ENCODE measurements around the gene SFXN2.
"Not testable (repeated sequence)": the region's sequence is repeated elsewhere in the genome, so short reads cannot be mapped to it uniquely, and the experiment has no call there.

The SFXN2 gene

DNA sequence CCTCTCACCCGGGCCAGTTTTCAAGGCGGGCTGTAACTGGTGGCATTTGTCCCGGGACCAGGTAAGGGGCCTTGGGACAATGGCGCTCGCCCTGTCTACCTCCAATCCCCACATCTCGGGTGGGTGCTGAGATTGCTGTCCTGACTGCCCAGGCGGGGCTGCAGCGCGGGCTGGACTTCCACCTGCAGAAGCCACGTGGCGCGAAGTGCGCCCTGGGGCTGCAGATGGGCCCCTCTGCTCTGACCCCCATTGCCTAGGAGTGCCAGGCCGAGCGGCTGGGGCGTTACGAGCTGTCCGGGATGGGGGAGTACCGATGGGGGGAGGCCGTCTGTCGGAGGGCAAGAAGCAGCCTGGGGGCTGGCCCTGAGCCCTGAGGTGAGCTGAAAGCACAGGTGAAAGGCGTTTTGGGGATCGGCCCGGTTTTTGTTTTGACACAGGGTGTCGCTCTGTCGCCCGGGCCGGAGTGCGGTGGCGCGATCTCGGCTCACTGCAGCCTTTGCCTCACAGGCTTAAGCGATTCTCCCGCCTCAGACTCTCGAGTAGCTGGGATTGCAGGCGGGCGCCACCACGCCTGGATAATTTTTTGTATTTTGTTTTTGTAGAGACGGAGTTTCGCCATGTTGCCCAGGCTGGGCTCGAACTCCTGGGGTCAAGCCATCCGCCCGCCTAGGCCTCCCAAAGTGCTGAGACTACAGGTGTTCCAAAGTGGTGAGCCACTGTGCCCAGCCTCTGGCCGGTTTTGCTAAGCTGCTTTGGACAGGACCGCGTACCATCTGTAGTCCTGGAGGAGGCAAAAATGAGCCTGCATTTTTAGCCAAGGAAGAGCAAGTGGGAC is at the start of gene SFXN2:
TSS of gene SFXN2 (plus strand) at position 16 of the 835 bp plus-strand sequence. CDS start 12,001 bp downstream, outside the sequence.
- DNase-seq = no peak

- no peak for DNase-seq
These were observed 48.4 kb upstream of the SFXN2 start for GRCh38 chr10:102665904-102666509.

DNA sequence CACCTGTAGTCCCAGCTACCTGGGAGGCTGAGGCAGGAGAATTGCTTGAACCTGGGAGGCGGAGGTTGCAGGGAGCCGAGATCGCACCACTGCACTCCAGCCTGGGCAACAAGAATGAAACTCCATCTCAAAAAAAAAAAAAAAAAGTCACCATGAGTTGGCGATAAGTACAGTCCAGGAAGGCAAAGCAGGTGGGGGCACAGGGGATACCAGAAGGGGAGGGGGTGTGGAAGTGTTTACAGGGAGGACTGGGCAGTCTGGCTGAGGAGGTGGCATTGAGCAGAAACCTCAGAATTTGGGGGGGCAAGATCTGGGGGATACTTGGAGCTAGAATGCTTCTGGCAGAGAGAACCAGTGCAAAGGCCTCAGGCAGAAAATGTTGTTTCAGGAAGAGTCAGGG is 47.0 kb upstream of the SFXN2 start:
- not testable (repeated sequence) for DNase-seq

GRCh38 chr10:102668326-102669107 is 45.9 kb upstream of the SFXN2 start:
- DNase-seq = no peak

GRCh38 chr10:102669206-102670064 is 45.0 kb upstream of the SFXN2 start:
- no peak for DNase-seq

DNA sequence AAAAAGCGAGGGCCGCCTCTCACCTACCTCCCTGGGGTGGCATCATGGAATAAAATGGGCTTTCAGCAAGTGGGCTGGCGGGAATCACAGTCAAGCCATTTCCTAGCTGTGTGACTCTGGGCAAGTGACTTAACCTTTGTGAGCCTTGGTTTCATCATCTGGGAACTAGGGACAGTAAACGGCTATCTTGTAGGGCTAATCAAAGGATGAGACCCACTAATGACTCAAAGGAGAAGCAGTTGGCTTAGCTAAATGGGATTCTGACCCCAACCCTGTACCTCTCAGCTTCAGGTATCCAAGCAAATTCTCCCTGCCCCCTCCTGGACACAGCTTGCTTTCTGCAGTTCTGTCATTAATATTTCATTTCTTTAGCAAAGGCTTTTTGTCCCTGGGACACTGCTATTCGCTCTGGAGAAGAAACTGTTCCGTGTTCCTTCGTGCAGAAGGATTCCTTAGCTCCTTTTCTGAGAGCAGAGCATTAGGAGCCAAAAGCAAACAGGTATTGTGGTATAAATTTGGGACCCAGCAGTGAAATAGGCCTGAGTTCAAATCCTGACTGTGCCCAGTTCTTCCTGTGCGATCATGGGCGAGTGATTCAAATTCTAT is 44.3 kb upstream of the SFXN2 start:
- DNase-seq = no peak

- DNase-seq = no peak
These were observed 43.5 kb upstream of the SFXN2 start for GRCh38 chr10:102670871-102671434.

GRCh38 chr10:102673236-102673818 is 41.1 kb upstream of the SFXN2 start:
- no peak for DNase-seq

GRCh38 chr10:102673819-102674511 is 40.5 kb upstream of the SFXN2 start:
- DNase-seq = no peak

GRCh38 chr10:102674566-102674965 is 39.9 kb upstream of the SFXN2 start:
- no peak for DNase-seq

DNA sequence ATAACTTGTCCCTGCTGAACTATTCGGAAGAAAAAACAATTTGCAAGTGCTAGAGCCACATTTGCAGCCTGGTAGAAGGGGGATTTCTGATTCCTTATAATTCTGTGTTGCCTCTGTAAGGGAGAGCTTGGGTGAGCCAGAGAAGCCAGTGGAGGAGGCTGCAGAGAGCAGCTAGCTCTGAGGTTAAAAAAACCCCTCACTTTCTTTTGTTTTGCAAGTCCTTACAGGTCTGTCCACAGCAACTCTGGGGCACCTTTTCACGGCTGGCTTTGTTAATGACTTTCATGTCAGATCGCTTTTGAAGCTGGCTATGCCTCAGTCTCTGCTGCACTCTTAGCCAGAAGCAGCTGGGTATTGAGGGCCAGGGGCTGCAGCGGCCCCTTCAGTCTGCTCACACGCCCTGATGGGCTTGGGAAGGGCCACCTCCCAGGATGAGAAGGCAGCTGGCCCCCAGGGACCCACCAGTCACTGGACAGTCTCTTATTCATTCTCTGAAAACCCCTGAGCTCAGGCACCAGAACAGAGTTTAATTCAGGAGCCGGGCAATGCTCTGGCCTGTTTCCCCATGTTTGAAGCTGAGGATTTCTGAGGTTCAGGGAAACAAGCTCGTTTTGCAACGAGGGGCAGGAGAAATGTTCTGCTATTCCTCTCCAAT is 39.3 kb upstream of the SFXN2 start:
- no peak for DNase-seq

DNA sequence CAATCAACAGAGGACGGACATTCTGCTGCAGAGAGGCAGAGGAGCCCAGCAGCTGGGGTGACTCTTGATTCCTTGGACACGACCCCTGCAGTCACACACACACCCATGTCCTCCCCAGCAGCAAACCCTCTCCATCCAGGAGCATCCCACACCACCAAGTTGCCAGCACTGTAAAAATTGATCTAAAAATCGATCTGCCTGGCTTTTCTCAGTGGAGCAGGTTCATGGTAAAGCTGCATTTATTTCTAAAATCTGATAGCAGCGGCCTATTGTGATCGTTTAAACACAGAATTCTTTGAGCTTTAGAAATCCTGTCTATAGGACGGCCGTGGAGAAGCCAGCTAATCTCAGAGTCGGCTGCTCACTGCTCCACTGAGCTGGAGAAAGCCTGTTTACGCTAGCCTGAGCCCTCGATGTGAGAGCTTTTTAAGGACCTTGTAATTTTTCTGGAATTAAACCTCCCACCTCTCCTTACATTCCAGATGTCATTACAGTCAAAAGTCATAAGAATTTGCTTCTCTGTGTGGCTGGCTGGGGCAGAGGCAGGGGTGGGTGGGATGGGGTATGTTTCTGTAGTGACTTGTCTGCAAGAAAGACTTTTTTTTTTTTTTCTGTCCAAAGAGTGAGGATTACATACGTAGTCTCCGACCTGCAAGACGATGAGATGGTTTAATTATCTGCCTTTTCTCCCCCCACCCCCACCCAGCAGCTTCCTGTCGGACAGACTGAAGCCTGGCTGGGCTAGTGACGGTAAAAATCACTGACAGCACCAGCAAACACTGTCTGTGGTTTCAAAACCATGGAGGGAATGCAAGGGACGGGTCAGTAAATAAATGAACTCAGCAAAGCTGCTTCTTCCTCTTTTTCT is 38.5 kb upstream of the SFXN2 start:
- no peak for DNase-seq

- DNase-seq = no peak
These were observed 37.7 kb upstream of the SFXN2 start for GRCh38 chr10:102676534-102677315.

- no peak for DNase-seq
These were observed 36.9 kb upstream of the SFXN2 start for GRCh38 chr10:102677331-102678067.

- no peak for DNase-seq
These were observed 36.4 kb upstream of the SFXN2 start for GRCh38 chr10:102678068-102678400.

GRCh38 chr10:102678842-102679289 is 35.6 kb upstream of the SFXN2 start:
- DNase-seq = peak; percentile 16

DNA sequence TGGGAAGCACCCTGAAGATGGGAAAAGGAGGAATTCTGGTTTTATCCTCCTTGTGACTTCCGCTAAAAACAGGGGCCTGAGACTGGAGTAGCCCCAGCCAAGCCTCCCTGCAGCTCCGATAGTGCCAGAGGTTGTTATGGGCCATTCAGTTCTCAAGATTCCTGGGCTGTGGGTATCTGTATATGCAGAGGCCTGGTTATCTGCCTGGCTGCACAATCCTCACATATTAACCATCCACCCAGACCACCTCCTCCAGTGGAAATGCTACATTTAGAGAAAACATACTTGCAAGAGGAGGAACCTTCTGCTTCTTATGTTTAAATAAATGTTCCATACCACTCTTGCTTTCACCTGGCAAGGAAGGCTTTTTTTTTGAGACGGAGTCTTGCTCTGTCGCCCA is 34.8 kb upstream of the SFXN2 start:
- no peak for DNase-seq

GRCh38 chr10:102681696-102682095 is 32.7 kb upstream of the SFXN2 start:
- DNase-seq = no peak
